ENCODE measurements around the gene RPL6. TPM values are rescaled to one million over a fixed set of nuclear protein-coding genes. Genes with fewer than 3 reads are reported as not detected.

The RPL6 gene
- total RNA-seq, 1 donor from 2014 or later = 1,680 TPM

- Mint-ChIP-seq H3K36me3 (ENCODE audit: low read depth) (no peaks in the 10 kb centered on the region), H3K4me1 (ENCODE audit: low read depth) (no peaks in the 10 kb centered on the region), H3K9me3 (no peaks in the 10 kb centered on the region), H3K4me3 (ENCODE audit: low read depth) (no peak overlapping the region), H3K27me3 (ENCODE audit: low read depth) (no peaks in the 10 kb centered on the region), H3K27ac (no peak overlapping the region)
- DNase-seq (ENCODE audit: low spot score) = no peak
- intact Hi-C loops (cut with micrococcal nuclease) = no loop called here
These were observed 50.1 kb downstream of the RPL6 start for GRCh38 chr12:112359290-112359689.

DNA sequence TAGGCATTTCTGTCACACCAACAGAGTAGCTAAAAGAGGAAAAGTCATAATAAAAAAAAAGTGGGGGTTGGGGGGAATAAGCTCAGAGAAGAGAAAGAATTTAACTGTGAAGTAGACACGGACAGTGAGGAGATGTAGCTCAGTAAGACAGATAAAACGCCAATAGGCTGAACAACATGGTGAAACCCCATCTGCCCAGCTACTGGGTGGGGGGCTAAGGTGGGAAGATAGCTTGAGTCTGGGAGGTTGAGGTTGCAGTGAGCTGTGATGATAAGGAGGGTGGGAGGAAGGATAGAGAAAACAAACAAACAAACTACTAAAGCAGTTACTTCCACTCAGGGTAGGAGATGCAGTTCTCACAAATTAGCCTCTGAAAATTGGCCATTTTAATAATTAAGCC is 52.2 kb downstream of the RPL6 start:
- no peak overlapping the region for H3K27ac Mint-ChIP-seq
- peaks cover 2% of the 10 kb centered on the region for H3K4me1 Mint-ChIP-seq (ENCODE audit: low read depth)
- H3K9me3 Mint-ChIP-seq = no peaks in the 10 kb centered on the region
- no peak overlapping the region for H3K4me3 Mint-ChIP-seq (ENCODE audit: low read depth)
- no peaks in the 10 kb centered on the region for H3K36me3 Mint-ChIP-seq (ENCODE audit: low read depth)
- intact Hi-C loops (cut with micrococcal nuclease) = no loop called here
- no peaks in the 10 kb centered on the region for H3K27me3 Mint-ChIP-seq (ENCODE audit: low read depth)
- DNase-seq (ENCODE audit: low spot score) = no peak

Other genes starting within 250 kb of the RPL6 start
- gene HECTD4, start 27.2 kb downstream of the RPL6 start, total RNA-seq = 34.7 and 36.6 TPM in 2 replicates
- gene PTPN11, start 9.3 kb upstream of the RPL6 start, total RNA-seq = 150 and 153 TPM in 2 replicates